Mesenchymal stem cell (in vitro differentiated cells and primary cell): ENCODE data around the gene DPF1.
"Not testable (repeated sequence)": the region's sequence is repeated elsewhere in the genome, so short reads cannot be mapped to it uniquely, and the experiment has no call there.

ENCODE experiments used
- DNase-seq: peaks from one replicate; pipeline ENCODE4 v3.0.0-alpha.2; 2013
- H2AFZ ChIP-seq: one replicate; pipeline ENCODE4 v1.6.1; 2013; ENCODE audit warnings: low read depth, mild to moderate bottlenecking, control low read depth, inconsistent platforms, low read length, moderate library complexity
- H2AK5ac ChIP-seq: 2 replicates; pipeline ENCODE4 v1.6.1; 2013; ENCODE audit warnings: low read length, moderate library complexity, mild to moderate bottlenecking, inconsistent platforms; ENCODE audit not compliant: severe bottlenecking
- H2BK120ac ChIP-seq: one replicate; pipeline ENCODE4 v1.6.1; 2013; ENCODE audit warnings: low read depth, mild to moderate bottlenecking, inconsistent platforms, low read length, moderate library complexity
- H2BK12ac ChIP-seq, 2 experiments: one replicate each; pipeline ENCODE4 v1.6.1; 2013; ENCODE audit warnings: inconsistent platforms in 2 of 2, low read length in 2 of 2, mild to moderate bottlenecking in 2 of 2, moderate library complexity in 2 of 2, control low read depth in 1 of 2
- H2BK15ac ChIP-seq: one replicate; pipeline ENCODE4 v1.6.1; 2013; ENCODE audit warnings: mild to moderate bottlenecking, low read depth, inconsistent platforms; ENCODE audit not compliant: poor library complexity, severe bottlenecking
- H2BK5ac ChIP-seq: 2 replicates; pipeline ENCODE4 v1.6.1; 2013; ENCODE audit warnings: low read depth, mild to moderate bottlenecking, low read length, control low read depth, inconsistent platforms; ENCODE audit not compliant: poor library complexity, severe bottlenecking
- H3K14ac ChIP-seq, 2 experiments: one replicate each; pipeline ENCODE4 v1.6.1; 2013; ENCODE audit warnings: inconsistent platforms in 2 of 2, low read length in 2 of 2, control low read depth in 1 of 2, mild to moderate bottlenecking in 1 of 2, moderate library complexity in 1 of 2
- H3K18ac ChIP-seq, 2 experiments: one replicate each; pipeline ENCODE4 v1.6.1; 2013; ENCODE audit warnings: inconsistent platforms in 2 of 2, low read length in 2 of 2, control low read depth in 1 of 2, low read depth in 1 of 2, mild to moderate bottlenecking in 1 of 2
- H3K23ac ChIP-seq, 2 experiments: one replicate each; pipeline ENCODE4 v1.6.1; 2013; ENCODE audit warnings: inconsistent platforms in 2 of 2, low read length in 2 of 2, mild to moderate bottlenecking in 2 of 2, moderate library complexity in 2 of 2, control low read depth in 1 of 2
- H3K27ac ChIP-seq: 2 replicates; pipeline ENCODE4 v1.5.1; 2013; ENCODE audit warnings: mild to moderate bottlenecking, moderate library complexity, low read length, control low read depth, inconsistent platforms; ENCODE audit not compliant: poor library complexity, severe bottlenecking
- H3K27me3 ChIP-seq, 2 experiments: 2 replicates each; pipeline versions ENCODE4 v1.6.1 to v1.7.0; 2013; ENCODE audit warnings: low read length in 2 of 2, mild to moderate bottlenecking in 2 of 2, moderate library complexity in 2 of 2, control low read depth in 1 of 2, inconsistent platforms in 1 of 2; ENCODE audit not compliant: control insufficient read depth in 1 of 2, insufficient read depth in 1 of 2
- H3K36me3 ChIP-seq, 2 experiments: 2 replicates each; pipeline versions ENCODE4 v1.6.1 to v1.7.0; 2013; ENCODE audit warnings: low read length in 2 of 2, control low read depth in 1 of 2, inconsistent platforms in 1 of 2, low read depth in 1 of 2, mild to moderate bottlenecking in 1 of 2; ENCODE audit not compliant: insufficient read depth in 2 of 2, control insufficient read depth in 1 of 2
- H3K4ac ChIP-seq, 2 experiments: one replicate each; pipeline ENCODE4 v1.6.1; 2013; ENCODE audit warnings: inconsistent platforms in 2 of 2, low read length in 2 of 2, mild to moderate bottlenecking in 2 of 2, moderate library complexity in 2 of 2, control low read depth in 1 of 2, low read depth in 1 of 2
- H3K4me1 ChIP-seq: 2 replicates; pipeline ENCODE4 v1.6.1; 2013; ENCODE audit warnings: low read depth, low read length, control low read depth; ENCODE audit not compliant: control insufficient read depth, insufficient read depth
- H3K4me2 ChIP-seq: 2 replicates; pipeline ENCODE4 v1.6.1; 2013; ENCODE audit warnings: low read length, mild to moderate bottlenecking, inconsistent platforms; ENCODE audit not compliant: poor library complexity, severe bottlenecking
- H3K4me3 ChIP-seq, 2 experiments: 2 replicates each; pipeline versions ENCODE4 v1.5.1 to v1.7.0; 2013; ENCODE audit warnings: low read length in 2 of 2, mild to moderate bottlenecking in 2 of 2, control low read depth in 1 of 2, low read depth in 1 of 2; ENCODE audit not compliant: insufficient read depth in 1 of 2
- H3K79me1 ChIP-seq: replicated peaks from 2 replicates; pipeline ENCODE4 v1.6.1; 2013; ENCODE audit warnings: mild to moderate bottlenecking, control low read depth, low read length, inconsistent platforms; ENCODE audit not compliant: poor library complexity, severe bottlenecking
- H3K9ac ChIP-seq: 2 replicates; pipeline ENCODE4 v1.7.0; 2013; ENCODE audit warnings: mild to moderate bottlenecking, low read length, moderate library complexity
- H3K9me3 ChIP-seq: 2 replicates; pipeline ENCODE4 v1.7.0; 2013; ENCODE audit warnings: mild to moderate bottlenecking, low read length; ENCODE audit not compliant: control insufficient read depth
- H4K8ac ChIP-seq: one replicate; pipeline ENCODE4 v1.6.1; 2013; ENCODE audit warnings: inconsistent platforms, mild to moderate bottlenecking, low read length, moderate library complexity
- H4K91ac ChIP-seq: one replicate; pipeline ENCODE4 v1.6.1; 2013; ENCODE audit warnings: mild to moderate bottlenecking, low read length, inconsistent platforms
- WGBS: methylation state at CpG from one replicate; pipeline ENCODE4 v1.1.7; 2013; ENCODE audit warnings: mixed read lengths; 5-methylcytosine and 5-hydroxymethylcytosine counted together

Gene DPF1

GRCh38 chr19:38228005-38228377 is 4.0 kb upstream of the DPF1 start:
- Histone ChIP-seq H3K4me1 (peaks cover 26% of the 10 kb centered on the region), H2BK12ac (peak overlapping the region in 1 of 2 experiments; percentile 42), H3K18ac (peak overlapping the region in 1 of 2 experiments; percentile 30), H3K4me3 (no peak overlapping the region), H3K27ac (no peak overlapping the region), H2BK120ac (no peak overlapping the region), H3K9me3 (no peaks in the 10 kb centered on the region), H2AFZ (no peak overlapping the region), H3K23ac (peak overlapping the region in 1 of 2 experiments; percentile 88), H3K4me2 (no peak overlapping the region), H2AK5ac (no peak overlapping the region), H3K4ac (no peak overlapping the region), H4K91ac (no peak overlapping the region), H2BK15ac (no peak overlapping the region), H3K14ac (peak overlapping the region in 1 of 2 experiments; percentile 77), H4K8ac (no peak overlapping the region), H3K36me3 (no peaks in the 10 kb centered on the region), H3K9ac (no peak overlapping the region), H3K27me3 (peaks cover 21 to 53% of the 10 kb centered on the region in 2 experiments), H3K79me1 (no peaks in the 10 kb centered on the region), H2BK5ac (no peak overlapping the region)
- 10% methylated on average over 8 of the region's 16 CpGs for WGBS
- DNase-seq = no peak

DNA sequence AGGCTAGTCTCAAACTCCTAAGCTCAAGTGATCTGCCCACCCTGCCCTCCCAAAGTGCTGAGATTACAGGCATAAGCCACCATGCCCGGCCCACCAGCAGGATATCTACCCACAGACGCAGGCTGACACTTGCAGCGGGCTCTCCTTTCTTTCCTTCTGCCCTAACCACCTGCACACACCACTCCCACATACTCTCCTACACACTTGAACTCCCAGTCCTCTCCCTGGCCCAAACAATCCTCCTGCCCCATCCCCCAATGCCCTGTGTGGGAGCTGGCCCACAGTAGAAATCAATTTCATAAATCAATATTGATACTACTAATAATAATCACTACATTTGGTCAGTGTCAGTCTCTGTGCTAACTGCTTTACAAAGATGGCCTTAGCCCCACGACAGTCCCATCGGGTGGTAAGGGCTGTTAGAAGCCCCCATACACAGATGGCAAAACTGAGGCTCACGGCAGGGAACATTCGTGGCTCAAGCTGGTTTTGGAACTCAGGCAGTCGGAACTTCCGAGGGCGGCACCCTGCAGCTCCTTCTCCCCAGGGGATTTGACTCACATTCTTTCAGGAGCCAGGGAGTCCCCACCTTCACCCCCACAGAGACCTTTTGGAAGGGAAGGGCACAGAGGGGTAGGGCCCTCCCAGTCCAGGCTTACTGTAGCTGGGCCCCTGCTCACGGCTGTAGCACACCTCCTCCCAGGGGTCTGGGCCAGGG is 3.4 kb upstream of the DPF1 start:
- H3K23ac ChIP-seq = no peak overlapping the region
- no peaks in the 10 kb centered on the region for H3K36me3 ChIP-seq
- H3K4me2 ChIP-seq = no peak overlapping the region
- H3K4me1 ChIP-seq = peaks cover 28% of the 10 kb centered on the region
- H3K27me3 ChIP-seq = peaks cover 21 to 52% of the 10 kb centered on the region in 2 experiments
- H2BK15ac ChIP-seq = no peak overlapping the region
- no peak overlapping the region for H3K4me3 ChIP-seq
- no peak overlapping the region for H3K9ac ChIP-seq
- no peak overlapping the region for H3K27ac ChIP-seq
- WGBS = 58% methylated on average over 11 of the region's 11 CpGs
- no peak overlapping the region for H4K8ac ChIP-seq
- no peak for DNase-seq
- H3K14ac ChIP-seq = peak overlapping the region in 1 of 2 experiments; percentile 77
- no peaks in the 10 kb centered on the region for H3K79me1 ChIP-seq
- no peak overlapping the region for H2AFZ ChIP-seq
- H2BK12ac ChIP-seq = no peak overlapping the region
- no peaks in the 10 kb centered on the region for H3K9me3 ChIP-seq
- H2BK120ac ChIP-seq = no peak overlapping the region
- H2BK5ac ChIP-seq = no peak overlapping the region
- no peak overlapping the region for H3K18ac ChIP-seq
- no peak overlapping the region for H4K91ac ChIP-seq
- H3K4ac ChIP-seq = no peak overlapping the region
- H2AK5ac ChIP-seq = no peak overlapping the region

GRCh38 chr19:38224863-38225218 is 819 bp upstream of the DPF1 start:
- H3K79me1 ChIP-seq, H2BK12ac ChIP-seq, H2BK5ac ChIP-seq, H2AFZ ChIP-seq, H3K23ac ChIP-seq, H3K4ac ChIP-seq, DNase-seq, H3K4me2 ChIP-seq, H4K8ac ChIP-seq, H4K91ac ChIP-seq, H2AK5ac ChIP-seq, H3K18ac ChIP-seq, H3K9me3 ChIP-seq, H3K14ac ChIP-seq, H3K9ac ChIP-seq, H3K36me3 ChIP-seq, H3K27ac ChIP-seq, H3K4me3 ChIP-seq, H2BK15ac ChIP-seq, H2BK120ac ChIP-seq: not testable (repeated sequence)
- 100% methylated on average over 2 of the region's 6 CpGs for WGBS
- H3K4me1 ChIP-seq = peaks cover 29% of the 10 kb centered on the region
- peaks cover 16 to 36% of the 10 kb centered on the region in 2 experiments for H3K27me3 ChIP-seq

GRCh38 chr19:38223617-38224013 is 407 bp downstream of the DPF1 start:
- no peak overlapping the region for H2BK12ac ChIP-seq

More at GRCh38 chr19:38223617-38224013, 407 bp downstream of the DPF1 start:
- no peak overlapping the region for H3K27ac ChIP-seq
- DNase-seq = peak; percentile 4
- H3K4me1 ChIP-seq = peaks cover 20% of the 10 kb centered on the region
- H3K23ac ChIP-seq = no peak overlapping the region
- peak overlapping the region; percentile 93 for H3K4me2 ChIP-seq
- 14% methylated on average over 13 of the region's 13 CpGs for WGBS
- peak overlapping the region in 1 of 2 experiments; percentile 72 for H3K18ac ChIP-seq
- peak overlapping the region; percentile 54 for H3K9ac ChIP-seq
- peak overlapping the region; percentile 46 for H2AFZ ChIP-seq
- H3K4me3 ChIP-seq = peak overlapping the region; percentile 77 to 78
- H3K14ac ChIP-seq = no peak overlapping the region
- peak overlapping the region; percentile 73 for H4K8ac ChIP-seq
- no peak overlapping the region for H2AK5ac ChIP-seq
- no peak overlapping the region for H2BK120ac ChIP-seq
- no peak overlapping the region for H3K4ac ChIP-seq
- H2BK5ac ChIP-seq = no peak overlapping the region
- H3K9me3 ChIP-seq = no peaks in the 10 kb centered on the region
- H3K27me3 ChIP-seq = peaks cover 11 to 31% of the 10 kb centered on the region in 2 experiments
- no peaks in the 10 kb centered on the region for H3K79me1 ChIP-seq
- no peaks in the 10 kb centered on the region for H3K36me3 ChIP-seq
- no peak overlapping the region for H2BK15ac ChIP-seq
- no peak overlapping the region for H4K91ac ChIP-seq
